Anterior cingulate cortex (tissue), 58 donors: ENCODE measurements around the gene MEF2B.
"Not testable (repeated sequence)": the region's sequence is repeated elsewhere in the genome, so short reads cannot be mapped to it uniquely, and the experiment has no call there.

Experiments
- DNase-seq, 58 donors: peaks; one replicate each; lab custom pipeline; 2025; lab: John Stamatoyannopoulos, UW

Gene MEF2B

DNA sequence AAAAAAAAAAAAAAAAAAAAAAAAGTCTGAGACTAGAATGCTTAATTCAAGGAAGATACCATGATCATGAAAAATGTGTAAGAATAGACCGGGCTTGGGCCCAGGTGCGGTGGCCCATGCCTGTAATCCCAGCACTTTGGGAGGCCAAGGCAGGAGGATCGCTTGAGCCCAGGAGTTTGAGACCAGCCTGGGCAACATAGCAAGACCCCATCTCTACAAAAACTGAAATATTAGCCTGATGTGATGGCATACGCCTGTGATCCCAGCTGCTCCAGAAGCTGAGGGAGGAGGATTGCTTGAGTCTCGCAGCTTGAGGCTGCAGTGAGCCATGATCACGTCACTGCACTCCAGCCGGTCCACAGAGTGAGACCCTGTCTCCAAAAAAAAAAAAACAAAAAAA lies 63.1 kb downstream of the MEF2B start:
- DNase-seq, result not testable (repeated sequence)

DNA sequence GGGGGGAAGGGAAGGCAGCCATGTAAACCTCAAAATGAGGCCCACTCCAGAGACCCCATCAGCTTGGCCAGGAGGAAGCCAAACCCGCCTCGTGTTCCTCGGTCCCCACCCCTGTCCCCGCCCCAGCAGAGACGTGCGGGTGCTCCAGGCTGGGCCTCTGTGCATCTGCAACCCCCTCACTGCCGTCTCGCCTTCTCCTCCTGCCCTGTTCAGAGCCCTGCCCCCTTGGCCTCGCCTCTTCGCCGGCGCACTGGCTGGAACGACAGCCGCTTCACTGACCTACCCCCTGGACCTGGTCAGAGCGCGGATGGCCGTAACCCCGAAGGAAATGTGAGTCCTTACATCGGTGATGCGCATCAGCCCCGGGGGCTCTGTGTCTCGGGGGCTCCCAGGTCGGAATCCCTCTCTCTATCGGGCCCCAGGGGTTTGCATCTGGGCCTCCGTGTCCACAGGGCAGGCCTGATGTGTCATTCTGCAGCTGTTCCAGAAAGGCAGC lies 64.0 kb downstream of the MEF2B start:
- DNase-seq, result no peak

DNA sequence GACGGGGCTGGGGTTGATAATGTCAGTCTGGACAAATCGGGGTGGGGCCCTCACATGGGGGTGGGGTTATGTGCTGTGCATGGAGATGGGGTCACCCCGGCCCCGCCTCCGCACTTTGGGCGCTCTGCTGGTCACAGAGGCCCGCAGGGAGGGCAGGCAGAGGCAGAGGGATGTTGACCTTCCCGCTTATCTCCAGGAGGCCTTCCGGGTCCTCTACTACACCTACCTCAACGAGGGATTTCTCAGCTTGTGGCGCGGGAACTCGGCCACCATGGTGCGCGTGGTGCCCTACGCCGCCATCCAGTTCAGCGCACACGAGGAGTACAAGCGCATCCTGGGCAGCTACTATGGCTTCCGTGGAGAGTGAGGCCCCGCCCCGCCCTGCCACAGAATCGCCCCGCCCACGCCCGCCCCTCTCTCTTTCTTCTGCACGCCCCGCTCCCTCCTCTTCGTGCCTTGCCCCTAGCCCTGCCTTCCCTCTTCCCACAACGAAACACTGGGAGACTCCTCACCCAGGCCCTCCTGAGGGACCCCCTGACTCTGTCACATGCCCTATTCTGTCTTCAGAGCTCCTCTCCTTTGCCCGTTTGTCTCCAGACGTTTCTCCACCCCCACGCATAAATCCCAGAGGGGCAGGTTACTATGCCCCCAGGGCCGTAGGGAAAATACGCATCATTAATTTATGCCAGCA lies 64.6 kb downstream of the MEF2B start:
- DNase-seq, result peak in 1 of 58 donors; percentile 8

DNA sequence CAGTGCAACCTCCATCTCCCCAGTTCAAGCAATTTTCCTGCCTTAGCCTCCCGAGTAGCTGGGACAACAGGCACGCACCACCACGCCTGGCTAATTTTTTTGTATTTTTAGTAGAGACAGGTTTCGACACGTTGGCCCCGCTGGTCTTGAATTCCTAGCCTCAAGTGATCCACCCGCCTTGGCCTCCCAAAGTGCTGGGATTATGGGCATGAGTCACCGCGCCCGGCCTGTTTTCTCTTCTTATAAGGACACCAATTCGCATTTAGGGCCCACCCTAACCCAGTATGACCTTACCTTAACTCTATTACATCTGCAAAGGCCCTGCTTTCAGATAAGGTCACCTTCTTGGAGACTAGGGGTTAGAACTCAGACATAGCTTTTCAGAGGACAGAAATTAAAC lies 66.9 kb downstream of the MEF2B start:
- DNase-seq, result no peak

DNA sequence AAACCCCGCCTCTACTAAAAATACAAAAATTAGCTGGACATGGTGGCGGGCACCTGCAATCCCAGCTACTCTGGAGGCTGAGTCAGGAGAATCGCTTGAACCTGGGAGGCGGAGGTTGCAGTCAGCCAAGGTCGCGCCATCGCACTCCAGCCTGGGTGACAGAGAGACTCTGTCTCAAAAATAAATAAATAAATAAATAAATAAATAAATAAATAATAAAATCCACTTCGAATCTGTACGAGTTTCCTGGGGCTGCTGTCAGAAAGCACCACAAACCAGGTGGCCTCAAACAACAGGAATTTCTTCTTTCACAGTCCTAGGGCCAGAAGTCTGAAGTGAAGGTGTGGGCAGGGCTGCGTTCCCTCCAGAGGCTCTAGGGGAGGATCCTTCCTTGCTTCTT lies 67.5 kb downstream of the MEF2B start:
- not testable (repeated sequence) for DNase-seq

DNA sequence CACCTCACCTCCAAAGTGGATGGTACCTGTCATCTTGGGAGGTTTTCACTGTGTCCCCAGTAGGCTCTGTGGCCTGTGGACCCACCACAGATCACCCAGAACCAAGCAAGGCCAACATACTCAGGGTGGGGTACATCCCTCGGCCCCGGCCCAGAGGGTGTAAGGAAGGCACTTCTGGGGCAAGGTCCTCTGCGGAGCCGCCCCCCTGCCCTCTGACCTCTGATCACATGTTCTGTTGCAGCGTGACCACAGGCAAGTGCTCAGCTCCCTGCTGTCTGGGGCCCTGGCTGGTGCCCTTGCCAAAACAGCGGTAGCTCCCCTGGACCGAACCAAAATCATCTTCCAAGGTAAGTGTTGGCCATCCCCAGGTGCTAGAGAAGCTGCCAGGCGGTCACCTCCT lies 68.5 kb downstream of the MEF2B start:
- no peak for DNase-seq

DNA sequence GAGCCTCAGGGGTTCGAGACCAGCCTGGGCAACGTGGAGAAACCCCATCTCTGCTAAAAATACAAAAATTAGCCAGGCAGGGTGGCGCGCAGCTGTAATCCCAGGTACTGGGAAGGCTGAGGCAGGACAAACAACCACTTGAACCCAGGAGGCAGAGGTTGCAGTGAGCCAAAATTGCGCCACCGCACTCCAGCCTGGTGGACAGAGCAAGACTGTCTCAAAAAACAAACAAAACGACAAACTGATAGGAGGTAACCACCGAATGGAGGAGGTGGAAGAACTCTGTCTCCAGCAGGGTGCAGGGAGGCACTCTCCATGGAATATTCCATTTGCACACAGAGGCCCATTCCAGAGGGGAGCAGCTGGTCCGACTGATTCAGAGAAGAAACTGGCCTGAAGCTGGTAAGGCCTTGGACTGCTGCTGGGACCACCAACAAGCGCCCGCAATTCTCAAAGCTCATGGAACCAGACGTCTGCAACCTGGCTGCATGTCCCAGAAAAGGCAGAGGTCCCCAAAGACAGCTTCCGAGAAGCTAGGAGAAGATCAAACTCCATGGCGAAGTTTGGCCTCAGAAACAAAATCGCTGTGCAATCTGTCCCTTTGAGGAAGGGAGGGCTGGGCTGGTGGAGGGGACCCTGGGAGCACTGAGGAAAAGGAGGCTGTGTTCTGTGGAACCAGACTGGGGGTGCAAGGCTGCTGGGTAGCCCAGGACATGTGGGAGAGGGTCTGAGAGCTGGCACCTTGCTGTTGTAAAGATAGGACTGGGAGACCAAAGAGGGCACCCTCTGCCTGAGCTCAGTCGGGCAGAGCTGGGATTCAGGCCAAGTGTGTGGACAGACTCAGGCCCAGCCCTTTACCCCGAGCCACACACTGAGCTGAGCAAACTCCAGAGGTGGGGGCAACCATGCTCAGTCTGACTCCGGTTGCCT lies 71.1 kb downstream of the MEF2B start:
- DNase-seq, result no peak

DNA sequence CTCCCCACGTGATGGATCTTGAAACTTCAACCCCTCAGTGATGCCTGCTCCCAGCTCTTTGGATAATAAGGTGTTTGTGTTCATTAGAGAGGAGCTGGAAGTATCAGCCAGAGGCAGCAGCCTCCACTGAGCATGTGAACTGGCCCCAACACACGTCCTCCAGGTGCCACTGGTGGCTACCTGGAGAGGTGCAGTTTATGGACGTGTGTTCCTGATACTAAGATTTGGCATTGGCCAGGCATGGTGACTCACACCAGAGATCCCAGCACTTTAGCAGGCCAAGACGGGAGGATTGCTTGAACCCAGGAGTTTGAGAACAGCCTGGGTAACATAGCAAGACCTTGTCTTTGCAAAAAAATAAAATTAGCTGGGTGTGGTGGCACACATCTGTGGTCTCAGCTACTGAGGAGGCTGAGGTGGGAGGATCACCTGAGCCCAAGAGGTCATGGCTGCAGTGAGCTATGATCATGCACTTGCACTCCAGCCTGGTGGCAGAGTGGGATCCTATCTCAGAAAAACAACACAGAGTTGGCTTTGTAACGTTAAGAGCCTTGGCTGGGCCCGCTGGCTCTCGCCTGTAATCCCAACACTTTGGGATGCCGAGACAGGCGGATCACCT lies 71.9 kb downstream of the MEF2B start:
- no peak for DNase-seq

DNA sequence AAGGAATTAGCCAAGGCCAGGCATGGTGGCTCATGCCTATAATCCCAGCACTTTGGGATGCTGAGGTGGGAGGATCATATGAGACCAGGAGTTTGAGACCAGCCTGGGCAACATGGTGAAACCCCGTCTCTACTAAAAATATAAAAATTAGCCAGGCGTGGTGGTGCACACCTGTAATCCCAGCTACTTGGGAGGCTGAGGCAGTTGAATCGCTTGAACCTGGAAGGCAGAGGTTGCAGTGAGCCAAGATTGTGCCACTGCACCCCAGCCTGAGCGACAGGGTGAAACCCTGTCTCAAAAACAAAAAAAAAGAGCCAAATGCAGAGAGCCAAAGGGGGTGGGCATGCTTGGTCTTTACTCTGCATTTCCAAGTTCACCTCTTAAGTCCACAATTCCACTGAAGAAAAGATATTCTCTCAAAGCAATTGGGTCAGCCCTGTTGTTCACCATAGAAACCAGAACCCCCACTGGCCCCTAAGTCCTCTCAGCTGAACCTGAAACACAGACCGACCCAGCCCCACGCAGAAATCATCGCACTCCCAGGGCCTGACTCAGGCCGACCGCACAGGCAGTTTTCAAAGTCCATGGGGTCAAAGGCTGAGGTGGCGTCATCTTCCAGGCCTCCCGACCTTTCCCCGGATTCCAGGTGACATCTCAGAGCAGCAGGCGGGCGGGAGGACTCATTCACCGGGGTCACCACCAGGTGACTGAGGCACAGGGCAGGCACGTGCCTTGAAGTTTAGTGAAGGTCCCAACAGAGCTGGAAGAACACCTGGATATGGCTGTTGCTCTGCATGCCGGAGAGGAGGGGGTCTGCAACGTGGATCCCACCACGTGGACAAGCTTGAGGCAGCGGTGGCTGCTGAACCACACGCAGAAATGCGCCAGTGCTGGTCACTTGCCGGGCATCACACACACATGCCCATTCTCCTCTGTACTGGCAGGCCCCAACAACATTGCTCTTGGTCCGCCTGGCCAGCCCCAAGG lies 73.1 kb downstream of the MEF2B start:
- DNase-seq, result no peak

DNA sequence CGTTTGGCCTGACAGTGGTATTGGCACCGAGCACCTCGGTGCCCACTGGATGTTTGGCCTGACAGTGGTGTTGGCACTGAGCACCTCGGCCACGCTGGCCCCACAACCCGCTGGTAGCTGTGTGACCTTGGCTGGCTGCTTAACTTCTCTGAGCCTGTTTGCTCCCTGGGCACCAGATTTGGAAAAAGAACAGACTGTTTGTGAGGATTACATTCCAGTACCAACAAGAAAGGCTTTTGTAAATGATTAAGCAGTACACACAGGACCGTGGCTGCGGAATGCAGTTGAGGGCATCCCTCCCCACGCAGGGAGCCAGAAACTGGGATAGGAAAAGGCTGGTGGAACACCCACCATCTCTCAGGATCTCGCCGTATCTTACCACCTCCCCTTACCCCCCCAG lies 74.4 kb downstream of the MEF2B start:
- no peak for DNase-seq
